Large intestine (tissue), 3 donors: ENCODE data around the gene MOV10. TPM values are rescaled to one million over a fixed set of nuclear protein-coding genes. Genes with fewer than 3 reads are reported as not detected.
A peak's percentile ranks its signal among the peaks of the same experiment; 100 is the strongest.

Experiments
- DNase-seq, 2 donors: peaks; one replicate each; pipeline versions ENCODE4 v3.0.0 to v3.0.0-alpha.2; 2013
- H3K27ac ChIP-seq: one replicate; pipeline ENCODE4 v1.5.1; 2013; ENCODE audit warnings: low read length
- H3K27me3 ChIP-seq: 2 replicates; pipeline ENCODE4 v1.6.1; 2013; ENCODE audit warnings: low read length; ENCODE audit not compliant: control insufficient read depth, insufficient read depth
- H3K36me3 ChIP-seq: 2 replicates; pipeline ENCODE4 v1.6.1; 2013; ENCODE audit warnings: low read length; ENCODE audit not compliant: control insufficient read depth, insufficient read depth
- H3K4me1 ChIP-seq: one replicate; pipeline ENCODE4 v1.6.1; 2013; ENCODE audit warnings: low read length; ENCODE audit not compliant: control insufficient read depth, insufficient read depth
- H3K4me3 ChIP-seq: one replicate; pipeline ENCODE4 v1.5.1; 2013; ENCODE audit warnings: low read length
- H3K9me3 ChIP-seq: one replicate; pipeline ENCODE4 v1.6.1; 2013; ENCODE audit warnings: mild to moderate bottlenecking, low read depth, low read length, moderate library complexity; ENCODE audit not compliant: control insufficient read depth
- WGBS: methylation state at CpG from one replicate; pipeline ENCODE4 v1.1.5; 2013; ENCODE audit warnings: low lambda C conversion rate; ENCODE audit not compliant: insufficient coverage; 5-methylcytosine and 5-hydroxymethylcytosine counted together
- polyA plus RNA-seq: library from polyadenylated mRNA; unstranded; fragments of 120-200 nt; gene quantifications from one replicate; pipeline ENCODE4 v1.2.1, GENCODE V29; 2013

The MOV10 gene
- polyA plus RNA-seq, 1 donor = 141 TPM

DNA sequence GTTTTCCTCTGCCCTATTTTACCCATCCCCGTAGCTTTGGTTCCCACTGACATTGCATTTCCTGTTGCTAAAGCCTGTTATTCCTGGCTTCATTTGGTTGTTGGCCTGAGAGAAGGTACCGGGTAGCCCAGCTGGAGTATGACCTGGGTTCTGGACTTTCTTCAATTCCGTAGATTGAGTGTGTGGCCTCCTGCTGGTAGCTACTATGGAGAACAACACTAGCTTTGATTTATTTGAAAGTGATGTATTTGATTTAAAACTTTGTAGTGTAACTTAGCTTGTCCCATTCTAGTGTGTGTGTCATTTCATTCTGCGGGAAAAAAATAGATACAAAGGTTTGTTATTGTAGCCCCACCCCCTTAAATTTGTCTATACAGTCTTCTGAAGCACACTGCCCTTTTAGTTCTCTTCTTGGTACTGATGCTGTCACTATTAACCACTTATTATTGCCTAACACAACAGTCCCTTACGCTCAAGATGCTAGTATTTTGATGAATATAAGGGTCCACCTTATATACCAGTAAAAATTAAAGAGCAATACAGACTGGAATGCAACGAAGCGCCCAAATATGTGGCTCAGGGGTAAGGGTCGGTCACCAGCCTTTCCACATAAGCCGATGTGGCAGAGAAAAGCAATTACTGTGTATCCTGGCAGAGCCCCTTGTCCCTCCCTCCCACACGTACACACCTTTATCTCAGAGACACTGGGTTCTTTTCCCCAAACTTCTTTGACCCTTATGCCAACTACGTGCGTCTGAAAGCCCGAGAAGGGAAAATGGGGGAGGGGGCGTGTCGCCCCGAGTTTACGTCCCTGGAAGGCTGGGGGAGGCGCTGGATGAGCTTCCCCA lies 643 bp upstream of the MOV10 start:
- Histone ChIP-seq H3K27ac (peak overlapping the region; percentile 92), H3K27me3 (no peaks in the 10 kb centered on the region), H3K4me3 (peak overlapping the region; percentile 79), H3K9me3 (no peaks in the 10 kb centered on the region), H3K4me1 (peaks cover 11% of the 10 kb centered on the region), H3K36me3 (peaks cover 25% of the 10 kb centered on the region)
- 53% methylated on average over 2 of the region's 18 CpGs for WGBS
- peak in 1 of 2 donors; percentile 58 for DNase-seq

DNA sequence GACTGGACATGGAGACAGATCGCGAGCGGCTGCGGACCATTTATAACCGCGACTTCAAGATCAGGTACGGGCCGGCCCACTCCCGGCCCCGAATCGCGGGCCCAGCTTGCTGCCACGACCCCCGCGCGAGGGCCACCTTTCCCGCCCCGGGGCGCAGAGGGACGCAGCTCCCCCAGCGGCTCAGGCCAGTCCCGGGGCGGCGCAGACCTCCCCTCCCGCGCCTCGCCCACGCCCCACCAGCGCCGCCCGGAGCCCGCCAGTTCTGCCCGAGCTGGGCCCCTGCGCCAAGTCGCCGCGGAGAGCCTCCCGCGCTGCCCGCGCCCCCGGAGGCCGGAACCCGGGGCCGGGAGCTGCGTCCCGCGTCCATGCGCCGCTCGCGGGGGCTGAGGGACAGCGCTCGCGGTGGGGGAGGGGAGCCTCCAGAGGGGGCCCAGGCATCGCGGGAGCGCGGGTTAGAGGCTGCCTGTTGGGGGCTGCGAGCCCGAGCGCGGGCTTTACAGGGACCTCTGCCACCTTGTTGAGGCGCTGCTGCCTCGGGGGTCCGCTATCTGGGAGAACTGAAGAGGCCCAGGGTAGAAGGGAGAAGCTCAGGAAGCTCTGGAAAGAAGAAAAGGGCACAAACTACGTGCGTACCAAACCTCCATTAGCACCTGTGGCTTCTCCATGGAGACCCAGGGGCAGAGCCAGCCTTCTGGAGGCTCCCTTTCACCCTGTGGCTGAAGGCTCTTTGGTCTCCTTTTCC lies 698 bp downstream of the MOV10 start:
- Histone ChIP-seq H3K36me3 (peaks cover 14% of the 10 kb centered on the region), H3K4me1 (peaks cover 11% of the 10 kb centered on the region), H3K27ac (peak overlapping the region; percentile 92), H3K27me3 (no peaks in the 10 kb centered on the region), H3K9me3 (no peaks in the 10 kb centered on the region), H3K4me3 (peak overlapping the region; percentile 79)
- peak in 1 of 2 donors; percentile 71 for DNase-seq
- WGBS = no CpG with 5 or more reads among the region's 68 CpGs

DNA sequence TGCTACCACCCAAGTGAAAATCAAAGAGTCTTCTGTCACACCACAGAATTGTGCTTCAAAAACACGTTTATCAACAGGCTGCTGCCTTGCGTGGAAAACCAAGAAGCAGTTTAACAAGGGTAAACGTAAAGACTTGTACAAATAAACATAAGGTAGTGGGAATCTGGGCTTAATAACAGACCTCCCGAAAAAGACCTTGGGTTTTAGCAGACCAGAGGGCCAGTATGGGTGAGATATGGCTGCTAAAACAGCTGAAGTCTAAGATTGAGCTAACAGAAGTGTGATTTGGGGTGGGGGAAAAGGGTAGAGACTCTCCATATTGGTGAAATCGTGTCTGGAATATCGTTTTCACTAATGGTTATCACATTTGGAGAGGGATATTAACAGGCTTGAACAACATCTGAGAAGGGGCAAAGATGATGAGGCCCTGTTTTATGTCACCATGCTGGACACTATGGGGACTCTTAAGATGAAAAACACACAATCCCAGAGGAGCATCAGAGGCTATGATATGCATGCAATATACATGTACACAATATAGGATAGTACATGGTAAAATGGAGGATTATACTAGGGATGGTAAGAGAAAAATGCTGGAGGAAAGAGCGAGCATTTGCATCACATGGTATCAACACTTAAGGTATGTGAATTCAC lies 1.4 kb downstream of the MOV10 start:
- Histone ChIP-seq H3K9me3 (no peaks in the 10 kb centered on the region), H3K4me3 (peak overlapping the region; percentile 79), H3K27ac (peak overlapping the region; percentile 68), H3K27me3 (no peaks in the 10 kb centered on the region), H3K36me3 (peaks cover 14% of the 10 kb centered on the region), H3K4me1 (peaks cover 11% of the 10 kb centered on the region)
- 30% methylated on average over 3 of the region's 7 CpGs for WGBS
- no peak for DNase-seq

DNA sequence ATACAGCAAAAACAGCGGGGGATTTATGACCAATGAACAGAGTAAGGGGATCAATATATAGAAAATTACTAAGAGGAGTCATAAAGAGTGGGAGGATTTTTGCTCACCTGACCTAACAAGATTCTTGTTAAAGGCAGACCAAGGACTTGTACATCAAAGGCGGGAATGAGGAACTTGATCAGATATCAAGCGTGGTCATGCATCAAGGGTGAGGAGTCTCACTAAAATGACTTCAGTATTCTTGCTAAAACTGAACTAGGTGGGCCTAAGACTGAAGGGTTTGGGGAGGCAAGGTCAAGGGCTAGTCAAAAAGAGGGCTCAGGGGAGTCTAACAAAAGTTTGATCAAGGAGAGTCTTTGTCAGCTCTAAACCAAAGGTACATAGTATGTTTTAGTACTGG lies 2.1 kb downstream of the MOV10 start:
- Histone ChIP-seq H3K27me3 (no peaks in the 10 kb centered on the region), H3K9me3 (no peaks in the 10 kb centered on the region), H3K27ac (no peak overlapping the region), H3K4me1 (peaks cover 11% of the 10 kb centered on the region), H3K36me3 (peaks cover 8% of the 10 kb centered on the region), H3K4me3 (no peak overlapping the region)
- DNase-seq = no peak
- 100% methylated on average over 1 of the region's 3 CpGs for WGBS

DNA sequence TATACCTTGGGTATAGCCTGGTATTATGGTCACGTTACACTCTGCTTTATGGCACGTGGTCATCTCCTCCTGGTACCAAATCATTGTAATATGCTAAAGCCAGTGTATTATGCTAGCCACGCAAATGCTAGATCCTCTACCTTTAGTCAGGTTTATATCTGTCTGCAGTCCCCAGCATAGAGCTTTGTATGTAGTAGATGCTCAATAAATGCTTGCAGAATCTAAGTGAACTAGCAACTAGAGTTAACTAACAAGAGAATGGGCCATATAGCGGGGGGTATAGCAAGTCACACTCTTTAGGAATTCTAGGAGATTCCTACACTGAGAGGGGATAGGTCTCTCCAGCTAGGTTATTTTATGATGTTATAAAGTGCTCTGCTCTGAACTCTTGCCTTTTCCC lies 3.0 kb downstream of the MOV10 start:
- no peak for DNase-seq
- Histone ChIP-seq H3K4me1 (peaks cover 11% of the 10 kb centered on the region), H3K36me3 (peaks cover 3% of the 10 kb centered on the region), H3K27ac (no peak overlapping the region), H3K9me3 (no peaks in the 10 kb centered on the region), H3K27me3 (no peaks in the 10 kb centered on the region), H3K4me3 (no peak overlapping the region)
- WGBS = 100% methylated on average over 1 of the region's 4 CpGs

DNA sequence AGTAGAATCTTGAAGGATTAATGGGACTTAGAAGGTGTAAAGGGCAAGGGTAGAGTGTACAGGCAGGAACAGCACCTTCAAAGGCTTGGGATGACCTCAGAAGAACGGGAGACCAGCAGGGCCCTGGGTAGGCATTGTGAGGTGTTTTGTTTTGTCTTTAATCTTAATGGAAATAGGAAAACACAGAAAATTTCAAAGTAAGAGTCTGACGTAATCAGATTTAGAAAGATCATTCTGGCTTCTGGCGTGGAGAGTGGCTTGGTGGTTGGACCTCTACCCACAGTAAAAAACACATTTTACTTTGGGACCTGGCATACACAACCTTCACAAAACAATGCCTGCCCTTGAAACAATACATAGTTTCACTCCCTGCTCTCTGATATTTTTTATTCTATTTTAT lies 4.1 kb downstream of the MOV10 start:
- no peaks in the 10 kb centered on the region for H3K9me3 ChIP-seq
- no peaks in the 10 kb centered on the region for H3K27me3 ChIP-seq
- no peak overlapping the region for H3K4me3 ChIP-seq
- peaks cover 6% of the 10 kb centered on the region for H3K4me1 ChIP-seq
- no peak overlapping the region for H3K27ac ChIP-seq
- peaks cover 7% of the 10 kb centered on the region for H3K36me3 ChIP-seq
- no CpG with 5 or more reads among the region's 3 CpGs for WGBS
- DNase-seq = no peak

DNA sequence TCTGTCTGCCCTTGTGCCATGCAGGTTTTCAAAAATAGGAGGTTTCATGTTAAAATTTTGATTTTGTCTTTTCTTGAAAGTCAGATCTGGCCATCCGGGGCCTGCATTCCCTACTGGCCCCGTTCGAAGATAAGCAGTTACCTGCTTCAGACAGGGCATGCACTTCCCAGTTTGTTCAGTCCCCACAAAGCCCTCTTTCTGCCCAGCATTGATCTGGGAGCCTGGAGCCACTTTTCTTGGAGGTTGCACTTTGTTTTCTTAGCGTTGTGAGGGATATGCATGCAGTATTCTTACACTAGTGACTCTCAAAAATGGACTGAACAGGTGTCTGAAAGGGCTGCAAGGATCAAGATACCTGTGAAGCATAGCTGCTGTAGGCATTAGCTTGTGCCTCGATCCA lies 11.5 kb downstream of the MOV10 start:
- Histone ChIP-seq H3K9me3 (no peaks in the 10 kb centered on the region), H3K27me3 (no peaks in the 10 kb centered on the region), H3K36me3 (peaks cover 39% of the 10 kb centered on the region), H3K27ac (no peak overlapping the region), H3K4me3 (no peak overlapping the region), H3K4me1 (no peaks in the 10 kb centered on the region)
- DNase-seq = no peak
- no CpG with 5 or more reads among the region's 5 CpGs for WGBS

DNA sequence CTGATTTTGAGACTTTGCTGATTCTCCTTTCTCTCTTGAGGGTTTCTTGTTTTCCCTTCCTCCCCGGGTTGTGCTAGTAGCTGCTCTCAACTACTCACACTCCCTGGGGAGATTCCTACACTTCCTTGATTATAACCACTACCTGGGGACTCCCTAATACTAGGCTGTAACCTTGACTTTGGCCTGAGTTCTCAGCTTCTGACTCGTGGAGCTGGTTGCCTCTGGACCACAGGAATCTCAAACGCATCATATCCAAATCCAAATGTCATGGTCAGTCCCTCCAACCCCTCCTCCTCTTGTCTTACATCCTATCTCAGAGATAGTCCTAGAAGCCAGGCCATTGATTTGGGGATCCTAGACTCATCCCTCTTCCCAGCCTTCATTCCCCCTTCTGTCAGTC lies 12.0 kb downstream of the MOV10 start:
- no peaks in the 10 kb centered on the region for H3K27me3 ChIP-seq
- H3K9me3 ChIP-seq = no peaks in the 10 kb centered on the region
- WGBS = no CpG with 5 or more reads among the region's 3 CpGs
- H3K4me1 ChIP-seq = no peaks in the 10 kb centered on the region
- no peak overlapping the region for H3K4me3 ChIP-seq
- H3K36me3 ChIP-seq = peaks cover 41% of the 10 kb centered on the region
- no peak for DNase-seq
- no peak overlapping the region for H3K27ac ChIP-seq

DNA sequence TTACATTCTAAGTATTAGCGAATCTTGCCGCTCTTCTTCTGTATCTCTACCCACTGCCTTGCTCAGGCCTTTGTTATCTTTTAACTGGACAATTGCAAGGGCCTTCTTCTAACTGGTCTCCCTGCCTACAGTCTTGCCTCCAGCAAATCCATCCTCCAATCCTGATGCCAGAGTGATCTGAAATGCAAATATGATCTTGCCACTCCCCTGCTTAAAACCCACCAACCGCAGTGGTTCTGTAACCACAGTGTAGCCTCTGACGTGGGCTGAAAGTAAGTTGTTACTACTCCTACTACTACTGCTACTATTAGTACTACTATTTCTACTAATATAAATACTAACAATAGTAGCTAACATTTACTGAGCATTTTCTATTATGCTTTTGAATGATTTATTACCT lies 12.4 kb downstream of the MOV10 start:
- Histone ChIP-seq H3K27me3 (no peaks in the 10 kb centered on the region), H3K4me1 (no peaks in the 10 kb centered on the region), H3K36me3 (peaks cover 45% of the 10 kb centered on the region), H3K27ac (no peak overlapping the region), H3K9me3 (no peaks in the 10 kb centered on the region), H3K4me3 (no peak overlapping the region)
- 100% methylated on average over 2 of the region's 4 CpGs for WGBS
- no peak for DNase-seq

DNA sequence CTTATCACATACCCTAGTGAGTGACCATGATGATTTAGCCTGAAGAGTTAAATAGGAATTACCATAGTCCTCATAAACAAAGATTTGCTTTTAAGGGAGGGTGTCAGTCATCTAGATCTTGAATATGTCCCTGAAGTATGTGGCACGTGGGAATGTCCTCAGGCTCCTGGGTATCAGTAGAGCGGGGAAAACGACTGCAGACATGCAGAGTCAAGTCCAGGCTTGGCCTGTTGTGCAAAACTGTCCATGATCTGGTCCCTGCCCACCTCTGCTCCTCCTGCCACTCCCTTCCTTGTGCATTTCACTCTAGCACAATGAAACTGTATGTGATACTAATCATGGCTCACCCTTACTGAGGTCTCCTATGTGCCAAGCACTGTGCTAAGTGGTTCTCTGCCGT lies 12.9 kb downstream of the MOV10 start:
- no peaks in the 10 kb centered on the region for H3K4me1 ChIP-seq
- DNase-seq = no peak
- H3K27me3 ChIP-seq = no peaks in the 10 kb centered on the region
- no peaks in the 10 kb centered on the region for H3K9me3 ChIP-seq
- no CpG with 5 or more reads among the region's 4 CpGs for WGBS
- H3K4me3 ChIP-seq = no peak overlapping the region
- peaks cover 48% of the 10 kb centered on the region for H3K36me3 ChIP-seq
- no peak overlapping the region for H3K27ac ChIP-seq
